ENCODE results near the gene ACSS1.

The ACSS1 gene

GRCh38 chr20:25058051-25058846 lies at the start of gene ACSS1:
Gene ACSS1 (minus strand): TSS chr20:25058139. CDS start chr20:25058102, 37 bp downstream.
- DNase-seq, result peak; percentile 81

- no peak for DNase-seq
Measured at GRCh38 chr20:25103526-25103925, 45.6 kb upstream of the ACSS1 start.

- DNase-seq, result no peak
Measured at GRCh38 chr20:25100914-25101313, 43.0 kb upstream of the ACSS1 start.

- DNase-seq, result no peak
Measured at GRCh38 chr20:25099601-25100140, 41.7 kb upstream of the ACSS1 start.

- DNase-seq, result no peak
Measured at GRCh38 chr20:25097498-25097897, 39.6 kb upstream of the ACSS1 start.

GRCh38 chr20:25090492-25091429 lies 32.8 kb upstream of the ACSS1 start:
- no peak for DNase-seq

GRCh38 chr20:25089662-25090061 lies 31.7 kb upstream of the ACSS1 start:
- no peak for DNase-seq

- DNase-seq, result no peak
Measured at GRCh38 chr20:25089096-25089495, 31.2 kb upstream of the ACSS1 start.

- no peak for DNase-seq
Measured at GRCh38 chr20:25088267-25088666, 30.3 kb upstream of the ACSS1 start.

GRCh38 chr20:25087186-25087929 lies 29.4 kb upstream of the ACSS1 start:
- DNase-seq, result no peak

GRCh38 chr20:25085756-25086495 lies 28.0 kb upstream of the ACSS1 start:
- no peak for DNase-seq

- DNase-seq, result peak; percentile 28
Measured at GRCh38 chr20:25084626-25085187, 26.8 kb upstream of the ACSS1 start.

GRCh38 chr20:25083773-25084625 lies 26.1 kb upstream of the ACSS1 start:
- peak; percentile 63 for DNase-seq

- no peak for DNase-seq
Measured at GRCh38 chr20:25083141-25083772, 25.3 kb upstream of the ACSS1 start.

- no peak for DNase-seq
Measured at GRCh38 chr20:25082498-25082873, 24.5 kb upstream of the ACSS1 start.

- no peak for DNase-seq
Measured at GRCh38 chr20:25081730-25082497, 24.0 kb upstream of the ACSS1 start, which contains the start of gene VSX1. Gene VSX1 (minus strand): TSS chr20:25082141. CDS start chr20:25082096, 45 bp downstream.

- DNase-seq, result peak; percentile 66
Measured at GRCh38 chr20:25081065-25081729, 23.3 kb upstream of the ACSS1 start.

GRCh38 chr20:25079171-25079570 lies 21.2 kb upstream of the ACSS1 start:
- no peak for DNase-seq

- DNase-seq, result no peak
Measured at GRCh38 chr20:25078662-25079061, 20.7 kb upstream of the ACSS1 start.
